ENCODE measurements around the gene RHOT1. TPM values are rescaled to one million over a fixed set of nuclear protein-coding genes. Genes with fewer than 3 reads are reported as not detected.
A peak's percentile ranks its signal among the peaks of the same experiment; 100 is the strongest.

Gene RHOT1
- total RNA-seq, 1 experiment from 2014 or later: 33.3 TPM

- intact Hi-C loops (cut with micrococcal nuclease; ENCODE audit: unreplicated experiment): no loop called here
- TF ChIP-seq, protein P1, sequence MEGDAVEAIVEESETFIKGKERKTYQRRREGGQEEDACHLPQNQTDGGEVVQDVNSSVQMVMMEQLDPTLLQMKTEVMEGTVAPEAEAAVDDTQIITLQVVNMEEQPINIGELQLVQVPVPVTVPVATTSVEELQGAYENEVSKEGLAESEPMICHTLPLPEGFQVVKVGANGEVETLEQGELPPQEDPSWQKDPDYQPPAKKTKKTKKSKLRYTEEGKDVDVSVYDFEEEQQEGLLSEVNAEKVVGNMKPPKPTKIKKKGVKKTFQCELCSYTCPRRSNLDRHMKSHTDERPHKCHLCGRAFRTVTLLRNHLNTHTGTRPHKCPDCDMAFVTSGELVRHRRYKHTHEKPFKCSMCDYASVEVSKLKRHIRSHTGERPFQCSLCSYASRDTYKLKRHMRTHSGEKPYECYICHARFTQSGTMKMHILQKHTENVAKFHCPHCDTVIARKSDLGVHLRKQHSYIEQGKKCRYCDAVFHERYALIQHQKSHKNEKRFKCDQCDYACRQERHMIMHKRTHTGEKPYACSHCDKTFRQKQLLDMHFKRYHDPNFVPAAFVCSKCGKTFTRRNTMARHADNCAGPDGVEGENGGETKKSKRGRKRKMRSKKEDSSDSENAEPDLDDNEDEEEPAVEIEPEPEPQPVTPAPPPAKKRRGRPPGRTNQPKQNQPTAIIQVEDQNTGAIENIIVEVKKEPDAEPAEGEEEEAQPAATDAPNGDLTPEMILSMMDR (IDR thresholded peaks at IDR 0.05; ENCODE audit: insufficient read depth in 1 of 2, low read depth in 1 of 2, low read length in 1 of 2, severe bottlenecking in 1 of 2, unreplicated experiment in 1 of 2): no peak
- BruUV-seq (replicated peaks): no TSS peak
- H3K4me1 ChIP-seq: no peaks in the 10 kb centered on the region
- CTCF ChIA-PET: no interaction called here
- H3K4me3 ChIP-seq (ENCODE audit: low read depth, low read length): no peak overlapping the region
- no peaks in the 10 kb centered on the region for H3K27me3 ChIP-seq (replicated peaks; ENCODE audit: control insufficient read depth, insufficient read depth, low read length)
- H3K9me3 ChIP-seq: no peaks in the 10 kb centered on the region
- Mint-ChIP-seq H3K4me3 (ENCODE audit: unreplicated experiment) (no peak overlapping the region), H3K9me3 (ENCODE audit: unreplicated experiment) (no peaks in the 10 kb centered on the region), H3K27me3 (ENCODE audit: insufficient read depth, unreplicated experiment) (no peaks in the 10 kb centered on the region), H3K36me3 (ENCODE audit: insufficient read depth, unreplicated experiment) (no peaks in the 10 kb centered on the region), H3K27ac (ENCODE audit: unreplicated experiment) (no peak overlapping the region), H3K4me1 (ENCODE audit: low read depth, unreplicated experiment) (no peaks in the 10 kb centered on the region)
- H3K36me3 ChIP-seq (ENCODE audit: control insufficient read depth, insufficient read depth, low read length): no peaks in the 10 kb centered on the region
- no peak for DNase-seq
- POLR2A ChIA-PET: no interaction called here
Measured at GRCh38 chr17:32110596-32110995, 31.7 kb upstream of the RHOT1 start.

DNA sequence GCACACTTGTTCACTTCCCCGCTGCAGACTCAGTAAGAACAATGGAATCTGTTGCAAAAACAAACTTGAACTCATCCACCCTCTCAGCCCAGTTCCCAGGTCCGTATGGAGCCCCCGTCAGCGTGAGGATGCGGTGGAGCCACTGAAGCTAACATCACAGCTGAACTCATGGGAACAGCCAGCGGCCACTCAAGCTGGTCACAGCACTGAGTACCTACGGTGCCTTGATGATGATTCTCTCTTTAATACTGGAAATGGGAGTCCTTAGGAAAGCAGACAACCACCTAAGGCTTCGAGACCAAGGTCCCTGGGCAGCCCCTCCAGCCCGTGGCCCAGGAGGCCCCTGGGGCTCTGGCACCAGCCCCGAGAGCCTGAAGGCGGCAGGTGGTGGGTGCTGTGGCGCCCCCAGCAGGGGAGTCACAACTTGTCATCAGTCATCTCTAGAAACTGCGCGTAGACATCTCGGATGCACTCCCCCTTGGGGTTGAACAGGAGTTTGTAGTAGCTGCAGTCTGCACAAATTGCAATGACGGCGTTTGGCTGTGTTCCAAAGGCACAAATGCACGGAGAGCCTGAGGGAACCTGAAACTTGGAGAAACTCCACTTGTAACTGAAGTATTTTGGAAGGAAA, 31.0 kb upstream of the RHOT1 start:
- no peaks in the 10 kb centered on the region for H3K9me3 Mint-ChIP-seq (ENCODE audit: unreplicated experiment)
- H3K36me3 ChIP-seq (ENCODE audit: control insufficient read depth, insufficient read depth, low read length): no peaks in the 10 kb centered on the region
- DNase-seq: peak in 1 of 2 experiments; percentile 25
- no peak overlapping the region for H3K4me3 Mint-ChIP-seq (ENCODE audit: unreplicated experiment)
- H3K9me3 ChIP-seq: no peaks in the 10 kb centered on the region
- TF ChIP-seq, protein P1 (IDR thresholded peaks at IDR 0.05; ENCODE audit: insufficient read depth in 1 of 2, low read depth in 1 of 2, low read length in 1 of 2, severe bottlenecking in 1 of 2, unreplicated experiment in 1 of 2): peak; percentile 24 to 28
- H3K36me3 Mint-ChIP-seq (ENCODE audit: insufficient read depth, unreplicated experiment): no peaks in the 10 kb centered on the region
- no peaks in the 10 kb centered on the region for H3K27me3 ChIP-seq (replicated peaks; ENCODE audit: control insufficient read depth, insufficient read depth, low read length)
- no peak overlapping the region for H3K27ac Mint-ChIP-seq (ENCODE audit: unreplicated experiment)
- H3K4me3 ChIP-seq (ENCODE audit: low read depth, low read length): no peak overlapping the region
- H3K4me1 ChIP-seq: no peaks in the 10 kb centered on the region
- no peaks in the 10 kb centered on the region for H3K4me1 Mint-ChIP-seq (ENCODE audit: low read depth, unreplicated experiment)
- no TSS peak for BruUV-seq (replicated peaks)
- intact Hi-C loops (cut with micrococcal nuclease; ENCODE audit: unreplicated experiment): no loop called here
- no peaks in the 10 kb centered on the region for H3K27me3 Mint-ChIP-seq (ENCODE audit: insufficient read depth, unreplicated experiment)
- ChIA-PET POLR2A (no interaction called here), CTCF (interaction anchor here (0.5 to 1.1 kb wide), 2 partner anchors 95 to 105 kb away, joined by 3 to 4 read pairs; partner anchors contain the start of gene LRRC37B)

GRCh38 chr17:32112416-32112815, 29.9 kb upstream of the RHOT1 start:
- ChIA-PET CTCF (no interaction called here), POLR2A (no interaction called here)
- Mint-ChIP-seq H3K4me1 (ENCODE audit: low read depth, unreplicated experiment) (no peaks in the 10 kb centered on the region), H3K4me3 (ENCODE audit: unreplicated experiment) (no peak overlapping the region), H3K9me3 (ENCODE audit: unreplicated experiment) (no peaks in the 10 kb centered on the region), H3K27ac (ENCODE audit: unreplicated experiment) (no peak overlapping the region), H3K36me3 (ENCODE audit: insufficient read depth, unreplicated experiment) (no peaks in the 10 kb centered on the region), H3K27me3 (ENCODE audit: insufficient read depth, unreplicated experiment) (no peaks in the 10 kb centered on the region)
- TF ChIP-seq, protein P1 (IDR thresholded peaks at IDR 0.05; ENCODE audit: insufficient read depth in 1 of 2, low read depth in 1 of 2, low read length in 1 of 2, severe bottlenecking in 1 of 2, unreplicated experiment in 1 of 2): no peak
- DNase-seq: no peak
- Histone ChIP-seq H3K9me3 (no peaks in the 10 kb centered on the region), H3K36me3 (ENCODE audit: control insufficient read depth, insufficient read depth, low read length) (no peaks in the 10 kb centered on the region), H3K4me1 (no peaks in the 10 kb centered on the region), H3K27me3 (replicated peaks; ENCODE audit: control insufficient read depth, insufficient read depth, low read length) (no peaks in the 10 kb centered on the region), H3K4me3 (ENCODE audit: low read depth, low read length) (no peak overlapping the region)
- intact Hi-C loops (cut with micrococcal nuclease; ENCODE audit: unreplicated experiment): no loop called here
- BruUV-seq (replicated peaks): no TSS peak

Data from Caco-2 (cell line).